Measurements from ENCODE around the gene MPPED1.

- TF ChIP-seq CTCF (IDR thresholded peaks at IDR 0.05) (no peak), POLR2A (IDR thresholded peaks at IDR 0.05) (no peak)
Observed at GRCh38 chr22:43384863-43385262, 27.0 kb upstream of the MPPED1 start.
